Activated T-cell treated with anti-CD3 and anti-CD28 coated beads, Interleukin-2, amount 50 U/mL, for 1 hour (primary cell): ENCODE measurements around the gene PPP1R9B.

ENCODE experiments used
- DNase-seq: peaks from one replicate; pipeline ENCODE4 v3.0.0-alpha.2; 2020

Gene PPP1R9B

GRCh38 chr17:50186661-50187393 lies 36.4 kb upstream of the PPP1R9B start:
- DNase-seq, result no peak

- no peak for DNase-seq
Measured at GRCh38 chr17:50185631-50186471, 35.4 kb upstream of the PPP1R9B start.

GRCh38 chr17:50184611-50185398 lies 34.3 kb upstream of the PPP1R9B start:
- DNase-seq, result no peak

GRCh38 chr17:50184064-50184463 lies 33.6 kb upstream of the PPP1R9B start:
- DNase-seq, result no peak

- DNase-seq, result no peak
Measured at GRCh38 chr17:50183421-50183994, 33.0 kb upstream of the PPP1R9B start.

GRCh38 chr17:50182783-50183420 lies 32.4 kb upstream of the PPP1R9B start:
- no peak for DNase-seq

GRCh38 chr17:50181591-50182560 lies 31.4 kb upstream of the PPP1R9B start:
- DNase-seq, result no peak

- DNase-seq, result no peak
Measured at GRCh38 chr17:50181144-50181543, 30.7 kb upstream of the PPP1R9B start.

- no peak for DNase-seq
Measured at GRCh38 chr17:50180620-50181019, 30.1 kb upstream of the PPP1R9B start.

- no peak for DNase-seq
Measured at GRCh38 chr17:50180111-50180510, 29.6 kb upstream of the PPP1R9B start.

GRCh38 chr17:50177983-50178834 lies 27.7 kb upstream of the PPP1R9B start:
- DNase-seq, result peak; percentile 60

GRCh38 chr17:50177476-50177875 lies 27.0 kb upstream of the PPP1R9B start:
- no peak for DNase-seq

GRCh38 chr17:50176559-50177357 lies 26.3 kb upstream of the PPP1R9B start:
- DNase-seq, result no peak

GRCh38 chr17:50175035-50175807 lies 24.7 kb upstream of the PPP1R9B start:
- DNase-seq, result no peak

GRCh38 chr17:50174444-50174843 lies 24.0 kb upstream of the PPP1R9B start:
- no peak for DNase-seq

GRCh38 chr17:50173335-50173941 lies 23.0 kb upstream of the PPP1R9B start:
- DNase-seq, result no peak

GRCh38 chr17:50172936-50173334 lies 22.5 kb upstream of the PPP1R9B start:
- no peak for DNase-seq

- DNase-seq, result no peak
Measured at GRCh38 chr17:50172130-50172529, 21.7 kb upstream of the PPP1R9B start.
